ENCODE results near the gene DCTD. TPM values are rescaled to one million over a fixed set of nuclear protein-coding genes. Genes with fewer than 3 reads are reported as not detected.

Gene DCTD
- total RNA-seq, 1 donor from 2014 or later: 120 TPM

DNA sequence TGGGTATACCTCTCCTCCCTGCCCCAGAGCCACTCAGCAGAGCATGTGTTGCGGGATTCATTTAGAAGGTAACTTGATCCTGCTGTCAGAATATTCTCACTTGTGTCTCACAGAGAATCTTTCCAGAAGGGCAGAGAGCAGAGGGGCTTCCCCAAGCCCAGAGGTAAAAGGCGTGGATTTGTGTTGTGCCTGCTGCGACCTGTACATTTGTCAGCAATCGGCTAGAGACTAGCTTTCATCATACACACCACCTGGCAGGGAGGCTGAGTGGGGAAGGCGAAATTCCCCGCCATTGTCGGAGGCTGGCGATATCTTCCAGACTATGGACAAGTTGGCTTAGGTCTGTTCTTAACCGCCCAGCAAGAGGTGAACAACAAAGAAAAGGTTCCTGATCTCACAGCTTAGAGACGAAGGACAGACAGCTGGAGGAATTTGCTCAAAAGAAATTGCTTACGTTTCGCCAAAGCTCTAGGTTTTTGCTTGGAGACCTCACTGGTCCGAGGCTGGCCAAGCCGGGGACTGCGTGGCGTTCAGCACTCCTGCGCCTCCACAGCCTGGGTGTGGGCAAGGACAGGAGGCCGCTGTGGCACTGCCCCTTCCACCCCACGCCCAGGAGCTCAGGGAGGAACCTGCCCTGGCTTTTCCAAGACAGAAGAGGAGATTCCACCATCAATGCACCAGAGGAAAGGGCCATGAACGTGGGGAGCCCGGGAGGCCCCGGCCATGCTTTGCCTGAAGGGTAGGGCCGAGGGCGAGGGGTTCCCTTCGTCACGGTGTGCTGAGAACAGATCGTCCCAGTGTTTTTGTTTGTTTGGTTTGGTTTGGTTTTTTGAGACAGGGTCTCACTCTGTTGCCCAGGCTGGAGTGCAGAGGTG, 69.4 kb downstream of the DCTD start:
- Mint-ChIP-seq H3K27ac (ENCODE audit: unreplicated experiment) (no peak overlapping the region), H3K36me3 (ENCODE audit: low read depth) (no peaks in the 10 kb centered on the region), H3K9me3 (no peaks in the 10 kb centered on the region), H3K4me1 (peaks cover 21% of the 10 kb centered on the region), H3K4me3 (no peak overlapping the region), H3K27me3 (ENCODE audit: low read depth) (no peaks in the 10 kb centered on the region)
- TF ChIP-seq, protein P1, sequence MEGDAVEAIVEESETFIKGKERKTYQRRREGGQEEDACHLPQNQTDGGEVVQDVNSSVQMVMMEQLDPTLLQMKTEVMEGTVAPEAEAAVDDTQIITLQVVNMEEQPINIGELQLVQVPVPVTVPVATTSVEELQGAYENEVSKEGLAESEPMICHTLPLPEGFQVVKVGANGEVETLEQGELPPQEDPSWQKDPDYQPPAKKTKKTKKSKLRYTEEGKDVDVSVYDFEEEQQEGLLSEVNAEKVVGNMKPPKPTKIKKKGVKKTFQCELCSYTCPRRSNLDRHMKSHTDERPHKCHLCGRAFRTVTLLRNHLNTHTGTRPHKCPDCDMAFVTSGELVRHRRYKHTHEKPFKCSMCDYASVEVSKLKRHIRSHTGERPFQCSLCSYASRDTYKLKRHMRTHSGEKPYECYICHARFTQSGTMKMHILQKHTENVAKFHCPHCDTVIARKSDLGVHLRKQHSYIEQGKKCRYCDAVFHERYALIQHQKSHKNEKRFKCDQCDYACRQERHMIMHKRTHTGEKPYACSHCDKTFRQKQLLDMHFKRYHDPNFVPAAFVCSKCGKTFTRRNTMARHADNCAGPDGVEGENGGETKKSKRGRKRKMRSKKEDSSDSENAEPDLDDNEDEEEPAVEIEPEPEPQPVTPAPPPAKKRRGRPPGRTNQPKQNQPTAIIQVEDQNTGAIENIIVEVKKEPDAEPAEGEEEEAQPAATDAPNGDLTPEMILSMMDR (conservative IDR thresholded peaks at IDR 0.05): no peak
- DNase-seq (ENCODE audit: low read depth, low spot score): no peak

DNA sequence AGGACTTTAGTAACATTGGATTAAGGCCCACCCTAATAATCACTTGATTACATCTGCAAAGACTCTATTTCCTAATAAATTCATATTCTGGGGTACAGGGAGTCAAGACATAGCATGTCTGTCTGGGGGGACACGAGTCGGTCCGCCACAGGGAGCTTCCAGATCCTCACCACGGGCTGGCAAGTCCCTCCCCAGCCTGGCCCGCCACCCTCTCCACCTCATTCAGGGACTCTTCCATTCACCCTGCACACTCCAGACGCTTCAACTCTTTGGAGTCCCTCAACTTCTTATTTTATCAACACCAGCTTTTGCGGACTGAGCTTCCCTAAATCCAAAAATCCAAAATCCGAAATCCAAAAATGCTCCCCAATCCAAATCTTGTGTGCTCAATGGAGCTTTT, 71.2 kb downstream of the DCTD start:
- Mint-ChIP-seq H3K9me3 (no peaks in the 10 kb centered on the region), H3K4me3 (no peak overlapping the region), H3K36me3 (ENCODE audit: low read depth) (no peaks in the 10 kb centered on the region), H3K4me1 (peaks cover 15% of the 10 kb centered on the region), H3K27me3 (ENCODE audit: low read depth) (no peaks in the 10 kb centered on the region), H3K27ac (ENCODE audit: unreplicated experiment) (no peak overlapping the region)
- DNase-seq (ENCODE audit: low read depth, low spot score): no peak
- TF ChIP-seq, protein P1 (conservative IDR thresholded peaks at IDR 0.05): no peak

GRCh38 chr4:182845618-182846017, 71.6 kb downstream of the DCTD start:
- Mint-ChIP-seq H3K36me3 (ENCODE audit: low read depth) (no peaks in the 10 kb centered on the region), H3K9me3 (no peaks in the 10 kb centered on the region), H3K4me1 (peaks cover 15% of the 10 kb centered on the region), H3K27me3 (ENCODE audit: low read depth) (no peaks in the 10 kb centered on the region), H3K27ac (ENCODE audit: unreplicated experiment) (no peak overlapping the region), H3K4me3 (no peak overlapping the region)
- DNase-seq (ENCODE audit: low read depth, low spot score): no peak
- TF ChIP-seq, protein P1 (conservative IDR thresholded peaks at IDR 0.05): no peak

DNA sequence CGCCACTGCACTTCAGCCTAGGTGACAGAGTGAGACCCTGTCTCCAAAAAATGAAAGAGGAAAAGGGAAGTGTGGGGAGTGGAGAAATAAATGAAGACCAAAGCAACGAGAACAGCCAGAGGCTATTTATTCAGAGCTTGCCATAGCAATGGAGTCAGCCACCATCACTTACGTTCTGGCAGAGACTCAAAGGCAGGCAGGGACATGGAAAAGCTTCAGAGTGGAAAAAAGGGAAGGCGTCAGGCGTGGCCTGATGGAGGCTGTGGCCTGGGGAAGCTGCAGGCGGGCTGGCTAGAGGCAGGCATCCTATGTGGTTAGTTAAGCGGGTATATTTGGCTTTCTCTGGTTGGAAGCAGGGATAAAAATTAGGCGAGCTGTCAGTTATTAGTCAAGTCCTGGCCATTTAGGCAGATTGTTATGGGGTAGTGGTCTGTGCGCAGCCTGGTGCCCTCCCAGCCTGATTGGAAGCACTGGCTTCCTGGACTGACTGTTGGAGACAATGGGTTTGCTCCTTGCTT, 73.3 kb downstream of the DCTD start:
- H3K27me3 Mint-ChIP-seq (ENCODE audit: low read depth): no peaks in the 10 kb centered on the region
- TF ChIP-seq, protein P1 (conservative IDR thresholded peaks at IDR 0.05): no peak
- DNase-seq (ENCODE audit: low read depth, low spot score): no peak
- peak overlapping the region; percentile 86 for H3K27ac Mint-ChIP-seq (ENCODE audit: unreplicated experiment)
- H3K9me3 Mint-ChIP-seq: no peaks in the 10 kb centered on the region
- H3K36me3 Mint-ChIP-seq (ENCODE audit: low read depth): no peaks in the 10 kb centered on the region
- H3K4me3 Mint-ChIP-seq: no peak overlapping the region
- peaks cover 15% of the 10 kb centered on the region for H3K4me1 Mint-ChIP-seq

GRCh38 chr4:182842759-182843390, 74.3 kb downstream of the DCTD start:
- no peaks in the 10 kb centered on the region for H3K36me3 Mint-ChIP-seq (ENCODE audit: low read depth)
- H3K27me3 Mint-ChIP-seq (ENCODE audit: low read depth): no peaks in the 10 kb centered on the region
- no peak overlapping the region for H3K4me3 Mint-ChIP-seq
- no peaks in the 10 kb centered on the region for H3K9me3 Mint-ChIP-seq
- TF ChIP-seq, protein P1 (conservative IDR thresholded peaks at IDR 0.05): no peak
- no peak overlapping the region for H3K27ac Mint-ChIP-seq (ENCODE audit: unreplicated experiment)
- H3K4me1 Mint-ChIP-seq: peaks cover 15% of the 10 kb centered on the region
- no peak for DNase-seq (ENCODE audit: low read depth, low spot score)

Data from neural crest cell (in vitro differentiated cells).